Measurements from ENCODE around the gene USP2. TPM values are rescaled to one million over a fixed set of nuclear protein-coding genes. Genes with fewer than 3 reads are reported as not detected.

USP2 gene
- total RNA-seq, 1 donor from 2014 or later, result 9.7 TPM

DNA sequence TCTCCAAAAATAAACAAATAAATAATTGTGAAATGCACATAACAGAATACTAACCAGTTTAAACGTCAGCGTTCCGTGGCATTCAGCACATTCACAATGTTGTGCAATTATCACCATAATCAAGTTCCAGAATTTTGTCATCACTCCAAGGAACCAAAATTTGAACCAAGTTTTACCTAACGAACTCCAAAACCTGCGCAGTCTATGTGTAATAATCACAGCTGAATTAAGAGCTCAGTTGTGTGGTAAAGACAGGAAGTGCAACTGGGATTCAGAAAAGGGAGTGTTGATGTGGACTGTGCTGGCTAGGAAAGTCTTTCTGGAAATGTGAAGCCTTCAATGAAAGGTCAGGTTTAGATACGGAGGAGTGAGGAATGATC, 59.1 kb downstream of the USP2 start:
- DNase-seq (ENCODE audit: low read depth), result no peak

- peak; percentile 26 for DNase-seq (ENCODE audit: low read depth)
These were observed 60.5 kb downstream of the USP2 start for GRCh38 chr11:119320776-119321524.

- DNase-seq (ENCODE audit: low read depth), result no peak
These were observed 61.2 kb downstream of the USP2 start for GRCh38 chr11:119320240-119320775.

GRCh38 chr11:119319700-119320239, 61.7 kb downstream of the USP2 start:
- DNase-seq (ENCODE audit: low read depth), result no peak

GRCh38 chr11:119319136-119319699, 62.3 kb downstream of the USP2 start:
- DNase-seq (ENCODE audit: low read depth), result no peak

DNA sequence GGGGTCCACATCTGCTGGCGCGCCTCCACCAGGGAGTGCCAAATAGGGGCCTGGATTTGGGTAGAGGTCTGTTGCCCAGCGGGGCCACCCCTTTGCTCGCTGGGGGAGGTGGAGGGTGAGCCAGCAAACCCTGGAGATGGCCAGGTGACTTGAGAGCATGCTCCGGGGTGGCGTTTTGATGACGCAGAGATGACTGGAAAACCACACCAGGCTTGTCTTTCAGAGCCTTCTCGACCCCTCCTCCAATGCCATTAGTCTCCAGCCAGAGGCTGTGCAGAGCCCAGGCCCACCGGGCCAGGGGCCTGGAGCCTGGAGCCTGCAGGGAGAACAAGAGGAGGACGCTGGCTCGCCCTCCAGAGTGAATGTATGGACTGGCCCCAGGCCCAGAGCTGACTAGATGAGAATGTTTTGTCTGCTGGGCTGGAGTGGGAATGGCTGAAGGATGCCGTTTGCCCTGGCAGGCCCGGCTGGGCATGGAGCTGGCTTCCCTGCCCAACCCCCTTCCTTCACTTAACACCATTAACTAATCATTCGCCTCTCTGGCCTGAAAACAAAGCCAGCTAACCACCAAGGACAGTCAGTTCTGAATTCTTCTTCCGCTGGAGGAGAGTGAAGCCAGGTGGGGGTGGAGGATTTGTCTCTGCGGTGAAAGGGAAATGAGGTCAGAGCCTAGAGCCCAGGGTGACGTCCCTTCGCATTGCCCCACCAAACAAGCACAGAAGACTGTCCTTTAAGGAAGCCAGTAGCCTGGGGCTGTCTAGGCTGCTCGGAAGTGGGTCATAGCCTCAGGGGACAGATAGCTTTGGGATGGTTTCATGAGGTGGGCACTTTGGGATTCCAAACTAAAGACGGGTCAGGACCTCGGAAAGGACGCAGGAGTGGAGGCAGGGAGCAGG, 63.0 kb downstream of the USP2 start:
- DNase-seq (ENCODE audit: low read depth), result peak; percentile 87

DNA sequence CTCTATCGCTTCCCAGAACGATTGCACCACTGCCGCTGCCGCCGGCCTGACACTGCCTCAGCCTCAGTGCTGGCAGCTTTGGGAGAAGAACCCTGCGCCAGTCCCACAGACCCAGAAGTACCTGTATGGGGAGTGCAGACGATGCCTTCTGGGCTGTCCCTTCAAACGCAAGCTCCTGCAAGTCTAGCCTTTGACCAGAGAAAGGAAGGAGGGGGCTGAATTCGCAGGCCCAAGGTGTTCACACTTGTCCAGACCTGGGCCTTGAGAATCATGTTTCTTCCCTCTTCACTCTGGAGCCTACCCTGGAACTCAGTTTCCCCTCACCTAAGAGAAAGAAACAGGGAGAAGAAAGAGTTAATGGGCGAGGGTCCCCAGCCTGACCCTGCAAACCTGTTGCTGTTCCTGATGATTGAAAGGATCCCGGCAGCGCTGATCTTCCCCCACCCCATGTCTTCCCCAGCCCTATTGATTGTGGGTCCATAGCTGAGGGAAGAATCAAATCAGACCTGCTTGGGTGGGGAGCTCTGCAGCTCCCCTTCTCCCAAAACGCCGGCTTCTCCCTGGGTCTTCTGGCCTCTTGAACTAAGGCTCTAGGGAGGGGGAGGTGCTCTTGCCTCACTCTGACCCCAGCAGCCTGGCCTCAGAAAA, 63.8 kb downstream of the USP2 start:
- no peak for DNase-seq (ENCODE audit: low read depth)

GRCh38 chr11:119316729-119317591, 64.5 kb downstream of the USP2 start, which contains the start of gene MCAM:
Gene MCAM (minus strand): TSS chr11:119317130. CDS start chr11:119317101, 29 bp downstream.
- DNase-seq (ENCODE audit: low read depth), result no peak

- DNase-seq (ENCODE audit: low read depth), result peak; percentile 19
These were observed 65.3 kb downstream of the USP2 start for GRCh38 chr11:119316016-119316728.

GRCh38 chr11:119315131-119316015, 66.1 kb downstream of the USP2 start:
- peak; percentile 15 for DNase-seq (ENCODE audit: low read depth)

GRCh38 chr11:119314726-119315125, 66.8 kb downstream of the USP2 start:
- no peak for DNase-seq (ENCODE audit: low read depth)

GRCh38 chr11:119310682-119311052, 70.8 kb downstream of the USP2 start:
- no peak for DNase-seq (ENCODE audit: low read depth)

DNA sequence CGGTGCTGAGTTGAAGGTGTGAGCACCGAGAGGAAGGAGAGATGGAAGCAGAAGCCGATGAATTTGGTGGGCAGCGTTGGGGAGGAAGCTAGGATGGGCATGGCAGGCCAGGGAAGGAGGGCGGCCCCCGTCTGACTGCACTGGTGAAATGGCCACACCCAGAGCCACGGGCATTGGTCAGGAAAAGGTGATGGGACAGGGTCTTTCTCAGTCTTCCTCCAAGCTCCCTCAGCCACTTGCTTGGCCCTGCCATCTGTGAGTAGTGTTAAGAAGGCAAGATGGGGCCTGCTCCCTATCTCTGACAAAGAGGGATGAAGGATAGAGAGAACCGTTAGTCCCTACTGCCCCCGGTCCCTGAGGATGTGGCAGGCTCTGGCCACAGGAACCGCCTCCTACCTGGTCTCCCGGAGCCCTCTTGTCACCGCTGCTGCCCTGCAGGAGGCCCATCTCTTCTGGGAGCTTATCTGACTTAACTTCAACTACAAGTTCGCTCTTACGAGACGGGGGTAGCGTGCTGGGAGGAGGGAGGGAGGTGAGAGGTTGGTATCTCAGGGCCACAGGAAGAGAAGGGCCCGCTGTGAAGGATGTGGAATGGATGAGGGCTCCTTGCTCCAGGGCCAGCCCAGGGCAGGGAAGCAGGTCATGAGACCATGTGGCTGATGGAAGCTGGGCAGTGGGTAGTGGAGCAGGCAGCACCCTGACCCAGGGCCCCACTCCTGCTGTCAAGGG, 71.4 kb downstream of the USP2 start:
- no peak for DNase-seq (ENCODE audit: low read depth)

DNA sequence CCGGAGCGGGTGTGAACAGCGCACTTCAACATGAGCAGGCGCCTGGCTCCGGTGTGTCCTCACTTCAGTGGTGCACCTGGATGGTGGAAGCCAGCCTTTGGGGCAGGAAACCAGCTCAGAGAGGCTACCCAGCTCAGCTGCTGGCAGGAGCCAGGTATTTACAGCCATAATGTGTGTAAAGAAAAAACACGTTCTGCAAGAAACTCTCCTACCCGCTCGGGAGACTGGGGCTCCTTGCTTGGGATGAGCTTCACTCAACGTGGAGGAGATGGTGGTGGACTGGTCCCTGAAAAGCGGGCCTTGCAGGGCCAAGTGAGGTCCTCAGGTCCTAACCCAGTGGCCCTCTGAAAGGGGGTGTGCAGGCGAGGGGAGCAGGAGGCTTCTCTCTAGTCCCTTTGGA, 72.1 kb downstream of the USP2 start:
- DNase-seq (ENCODE audit: low read depth), result no peak

DNA sequence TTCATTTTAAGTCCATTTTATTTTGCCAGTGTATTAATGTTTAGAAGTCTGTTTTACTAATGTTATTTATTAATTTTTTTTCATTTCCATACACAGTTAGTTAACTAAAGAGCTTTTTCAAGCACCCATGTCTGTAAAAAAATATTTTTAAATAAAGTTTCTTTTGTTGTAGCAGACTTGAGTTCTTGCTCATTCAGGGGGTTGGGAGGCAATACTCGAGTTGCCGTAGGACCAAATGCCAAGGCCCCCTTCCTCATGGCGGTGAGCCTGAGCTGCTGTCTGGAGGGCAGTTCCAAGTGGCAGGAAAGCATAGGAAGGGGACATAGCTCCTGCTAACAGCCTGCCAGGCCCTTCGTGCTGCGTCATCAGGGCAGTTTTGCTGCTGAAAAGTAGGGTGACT, 73.5 kb downstream of the USP2 start:
- no peak for DNase-seq (ENCODE audit: low read depth)

- DNase-seq (ENCODE audit: low read depth), result no peak
These were observed 74.3 kb downstream of the USP2 start for GRCh38 chr11:119307219-119307618.

- no peak for DNase-seq (ENCODE audit: low read depth)
These were observed 75.1 kb downstream of the USP2 start for GRCh38 chr11:119306373-119306890.
